Activated naive CD4-positive, alpha-beta T cell treated with anti-CD3 and anti-CD28 coated beads, Interleukin-2, amount 50 U/mL, for 16 hours (primary cell): ENCODE data around the gene CCDC91.

Experiments
- DNase-seq: peaks from one replicate; pipeline ENCODE4 v3.0.0-alpha.2; 2020

The CCDC91 gene

DNA sequence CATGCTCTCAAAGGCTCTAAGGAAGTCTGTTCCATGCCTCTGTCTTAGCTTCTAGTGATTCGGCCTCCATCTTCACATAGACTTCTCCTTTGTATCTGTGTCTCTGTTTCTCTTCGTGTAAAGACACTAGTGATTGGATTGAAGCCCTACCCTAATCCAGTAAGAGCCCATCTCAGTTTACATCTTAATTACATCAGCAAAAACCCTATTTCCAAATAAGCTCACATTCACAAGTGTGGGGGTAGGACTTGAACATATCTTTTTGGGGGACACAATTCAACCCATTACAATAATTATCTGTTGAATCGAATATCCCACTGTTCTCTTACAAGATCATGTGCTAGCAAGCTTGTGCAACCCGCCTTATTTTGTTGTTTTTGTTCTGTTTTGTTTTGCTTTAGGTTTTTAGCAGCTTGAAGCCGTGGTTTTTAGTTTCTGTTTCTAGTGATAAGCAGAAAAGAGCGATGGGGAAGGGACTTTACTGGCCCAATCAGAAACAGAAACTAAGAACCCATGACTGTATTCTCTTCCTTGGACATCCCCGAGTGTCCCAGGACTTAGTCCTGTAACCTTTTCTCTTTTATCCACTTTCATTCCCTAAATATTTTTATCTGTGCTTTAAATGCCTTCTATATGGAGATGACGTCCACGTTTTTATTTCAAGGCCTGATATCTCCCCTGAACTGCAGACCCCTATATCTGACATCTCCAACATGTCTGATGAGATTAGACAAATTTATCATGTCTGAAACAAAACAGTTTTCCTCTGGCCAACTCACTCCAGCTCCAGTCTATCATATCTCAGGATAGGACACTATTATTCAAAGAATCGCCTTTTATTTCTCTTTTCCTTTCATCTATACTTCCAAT is 353.0 kb downstream of the CCDC91 start:
- no peak for DNase-seq

DNA sequence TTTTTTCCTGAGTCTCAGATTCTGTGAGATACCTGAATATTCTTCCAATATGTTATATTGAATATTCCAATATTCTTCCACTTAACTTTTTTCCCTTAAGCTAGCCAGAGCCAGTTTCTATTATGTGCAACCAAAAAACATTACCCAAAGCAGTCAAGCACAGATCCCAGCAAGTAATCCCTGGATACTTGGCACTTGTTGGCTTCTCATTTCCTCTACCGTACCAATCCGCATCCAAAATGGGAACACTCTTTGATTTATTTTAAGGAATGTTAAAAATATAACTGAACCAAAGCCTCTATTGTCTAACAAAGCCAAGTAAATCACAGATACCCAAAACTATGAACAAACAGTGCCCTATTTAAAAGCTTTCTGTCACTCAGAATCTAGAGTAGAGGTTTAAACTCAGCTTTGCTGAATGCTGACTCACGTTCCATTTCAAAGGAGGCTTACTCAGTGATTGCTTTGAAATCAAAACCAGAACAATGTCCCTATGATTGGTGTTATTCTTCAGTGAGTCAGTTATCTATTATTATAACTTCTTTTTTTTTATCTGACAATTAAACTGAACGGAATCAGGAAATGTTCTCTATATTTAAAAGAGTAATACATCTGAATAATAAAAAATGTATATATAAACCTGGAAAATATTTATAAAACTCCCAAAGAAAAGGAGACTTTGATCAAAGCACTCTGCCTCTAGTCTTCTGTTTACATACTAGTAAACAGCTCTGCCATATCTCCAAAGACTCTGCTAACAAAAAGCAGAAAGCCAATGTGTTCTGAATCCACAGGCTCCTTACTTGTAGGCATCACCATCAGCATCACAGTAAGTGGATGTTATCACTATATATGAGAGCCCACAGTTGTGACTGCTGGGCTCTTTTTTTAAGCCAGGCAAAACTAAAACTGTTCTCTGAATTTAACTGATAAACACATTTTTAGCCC is 360.8 kb downstream of the CCDC91 start:
- DNase-seq = no peak

DNA sequence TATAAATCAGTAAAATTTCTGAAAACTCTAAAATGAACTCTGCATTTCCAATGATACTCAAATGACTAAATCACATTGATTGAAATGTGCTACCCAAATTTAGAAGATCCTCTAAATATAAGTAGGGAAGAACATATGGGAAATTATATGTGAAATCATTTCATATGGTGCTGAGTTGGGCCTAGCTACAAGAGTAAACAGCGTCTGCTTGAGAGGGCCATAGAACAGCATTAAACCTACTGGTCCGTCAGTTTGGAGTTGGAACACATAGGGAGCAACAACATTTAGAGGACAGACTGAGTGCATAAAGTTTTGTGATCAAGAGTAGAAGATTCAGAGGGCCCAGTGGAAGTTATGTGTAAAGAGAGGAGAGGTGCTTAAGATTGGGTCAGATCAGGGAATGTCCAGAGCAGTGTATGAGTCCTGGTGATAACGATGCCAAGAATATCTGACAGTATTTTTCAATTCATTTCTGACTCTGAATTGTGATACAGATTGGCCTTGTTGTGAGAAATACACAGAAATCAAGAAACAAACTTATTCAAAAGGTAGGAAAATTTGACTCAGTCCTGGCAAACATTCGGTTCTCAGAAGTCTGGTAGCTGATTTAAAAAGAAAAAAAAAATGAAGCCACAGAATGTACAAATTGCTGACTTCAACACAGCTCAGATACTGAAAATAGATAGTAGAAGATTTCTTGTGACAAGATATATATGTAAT is 362.2 kb downstream of the CCDC91 start:
- no peak for DNase-seq

DNA sequence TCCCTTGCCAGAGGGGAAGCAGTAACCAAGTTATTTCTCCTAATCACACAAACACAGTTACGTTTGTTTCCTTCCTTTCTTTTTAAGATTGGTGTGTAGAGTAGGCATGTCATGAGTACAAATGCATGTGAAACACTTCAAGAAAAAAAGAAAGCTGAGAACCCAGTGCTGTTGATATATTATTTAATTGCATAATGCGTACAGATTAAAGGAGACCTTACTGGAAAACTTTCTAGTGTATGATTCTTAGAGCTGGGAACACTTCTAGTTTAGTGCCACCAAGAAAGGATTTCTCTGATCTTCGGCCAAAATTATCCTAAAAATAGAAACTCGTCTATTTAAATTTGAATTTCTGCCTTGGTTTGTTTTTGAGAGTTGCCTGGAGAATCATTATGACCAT is 365.5 kb downstream of the CCDC91 start:
- DNase-seq = no peak

DNA sequence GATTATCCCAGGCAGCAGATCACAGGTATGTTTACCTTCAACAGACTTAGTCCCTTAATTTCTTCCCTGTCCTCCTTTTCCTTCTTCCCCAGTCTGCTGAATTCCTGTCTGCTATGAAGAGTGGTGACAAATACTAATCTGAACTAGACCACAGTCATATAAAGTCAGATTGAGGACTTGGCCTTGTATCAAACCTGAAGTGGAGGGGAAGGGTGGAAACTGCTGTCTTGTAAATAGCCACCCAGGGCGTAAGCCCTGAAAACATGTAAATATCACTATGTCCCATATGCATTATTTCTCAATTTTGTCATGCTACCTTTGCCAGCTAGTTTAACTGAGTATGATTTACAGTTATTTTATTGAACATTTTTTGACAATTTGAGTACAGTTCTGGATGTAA is 368.0 kb downstream of the CCDC91 start:
- DNase-seq = no peak

DNA sequence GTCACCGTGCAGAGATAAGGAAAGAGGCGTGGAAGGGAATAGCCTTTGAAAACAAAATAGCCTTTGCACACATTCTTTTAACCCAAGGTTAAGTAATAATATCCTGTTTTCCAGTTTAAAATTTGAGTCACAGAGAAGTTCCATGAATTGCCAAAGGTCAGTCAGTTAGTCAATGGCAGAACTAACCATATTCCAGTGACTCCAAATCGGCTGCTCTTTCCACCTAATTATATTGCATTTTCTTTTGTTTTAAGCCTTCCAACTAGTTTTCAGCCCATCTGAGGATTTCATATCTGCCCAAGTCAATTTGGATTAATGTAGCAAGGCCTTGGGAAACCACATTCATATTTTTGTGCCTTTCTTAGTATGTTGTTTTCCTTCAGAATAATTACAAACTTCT is 373.0 kb downstream of the CCDC91 start:
- no peak for DNase-seq

DNA sequence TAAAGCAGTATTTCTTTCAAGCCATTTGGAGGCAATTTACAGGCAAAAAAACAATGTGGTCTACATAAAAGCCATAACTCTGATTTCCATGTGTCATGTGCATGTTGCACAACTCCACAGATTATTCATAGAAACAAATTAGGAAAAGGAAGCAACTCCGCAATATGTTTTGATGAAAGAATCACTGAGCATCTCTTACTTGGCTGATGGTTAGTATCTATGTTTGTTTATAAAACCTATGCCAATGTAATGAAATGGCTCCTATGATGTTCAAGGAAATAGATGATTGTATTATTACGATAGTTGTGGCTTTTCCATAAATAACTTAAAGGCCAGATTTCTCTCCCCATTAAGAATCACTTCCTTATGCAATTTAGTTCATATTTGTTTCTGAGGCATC is 373.7 kb downstream of the CCDC91 start:
- no peak for DNase-seq

DNA sequence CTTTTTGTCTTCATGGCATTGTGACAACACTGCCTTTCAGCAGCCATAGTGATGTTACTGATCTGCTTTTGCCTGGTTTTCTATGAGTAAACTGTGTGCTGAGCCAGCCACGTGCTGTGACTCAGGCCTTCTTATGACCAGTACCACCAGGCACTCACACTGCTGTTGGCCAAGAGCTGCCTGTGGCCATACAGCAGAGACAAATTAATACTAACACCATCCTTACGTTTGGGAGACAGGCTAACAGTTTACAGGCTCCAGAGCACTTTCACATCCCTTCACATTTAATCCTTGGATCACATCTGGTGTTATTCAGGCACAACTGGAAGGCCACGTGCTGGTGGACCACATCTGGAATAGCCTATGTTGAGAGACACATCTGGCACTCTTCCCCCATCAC is 377.9 kb downstream of the CCDC91 start:
- no peak for DNase-seq

DNA sequence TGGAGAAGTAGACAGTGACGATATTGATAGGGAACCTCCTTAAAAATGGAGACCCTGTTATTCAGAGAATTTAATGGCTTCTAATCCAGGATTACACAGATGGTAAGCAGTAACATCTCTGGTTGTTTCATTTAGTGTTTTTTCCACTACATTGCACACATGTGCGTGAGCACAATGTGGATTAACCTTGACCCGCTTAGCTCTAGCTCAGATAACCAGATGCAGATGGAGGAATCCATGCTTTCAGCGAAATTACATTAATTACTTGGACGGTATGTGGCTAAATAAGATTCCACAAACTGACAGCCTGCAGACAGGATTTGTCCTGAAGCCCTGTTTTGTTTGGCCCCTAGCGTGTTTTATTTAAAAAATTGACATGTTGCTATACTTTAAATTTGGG is 378.4 kb downstream of the CCDC91 start:
- no peak for DNase-seq

DNA sequence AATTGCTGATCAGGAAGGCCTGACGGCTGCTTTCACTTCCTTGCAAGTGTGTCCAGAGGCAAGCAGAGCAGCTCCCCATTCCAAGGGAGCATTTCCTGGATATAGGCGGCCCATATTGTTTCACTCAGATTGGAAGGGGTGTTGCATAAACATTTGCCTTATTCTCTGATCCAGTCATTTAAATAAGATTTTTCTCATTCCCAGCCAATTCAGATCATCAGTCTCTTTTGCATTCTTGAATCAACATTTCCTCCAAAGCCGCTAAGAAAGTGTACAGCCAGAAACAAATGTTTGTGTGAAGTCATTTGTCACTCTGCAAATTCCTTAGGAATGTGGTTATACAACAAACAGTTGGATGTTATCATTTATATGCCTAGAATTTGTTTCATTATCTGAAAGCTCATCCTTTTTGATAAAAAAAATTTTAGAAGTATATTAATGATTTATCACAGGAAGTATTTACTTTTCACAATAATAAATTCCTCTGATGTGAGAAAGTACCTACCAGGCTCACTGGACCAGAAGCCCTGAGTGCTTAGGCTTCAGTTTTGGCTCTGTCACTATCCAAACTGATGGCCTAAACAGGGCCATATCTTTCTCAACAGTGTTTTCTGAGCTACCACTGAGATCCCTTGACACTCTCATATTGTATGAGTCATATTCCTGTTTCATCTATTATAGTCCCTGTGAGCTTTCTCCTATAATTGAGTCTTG is 379.6 kb downstream of the CCDC91 start:
- DNase-seq = no peak

DNA sequence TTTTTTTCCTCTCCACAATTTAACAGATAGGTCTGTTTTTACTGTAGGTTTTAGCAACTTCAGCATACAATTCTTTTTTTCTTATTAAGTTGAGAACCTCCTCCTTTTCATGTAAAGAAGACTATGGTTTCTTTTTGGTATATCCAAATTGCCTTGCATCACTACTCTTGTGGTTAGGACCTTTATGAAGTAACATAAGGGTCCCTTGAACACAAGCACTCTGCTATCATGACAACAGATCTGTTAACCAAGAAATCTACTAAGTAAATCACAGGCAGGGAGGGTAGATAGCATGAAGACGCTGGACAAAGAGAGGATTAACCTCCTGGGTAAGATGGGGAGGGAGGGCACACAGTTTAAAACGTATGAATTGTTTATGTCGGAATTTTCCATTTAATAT is 380.6 kb downstream of the CCDC91 start:
- no peak for DNase-seq

DNA sequence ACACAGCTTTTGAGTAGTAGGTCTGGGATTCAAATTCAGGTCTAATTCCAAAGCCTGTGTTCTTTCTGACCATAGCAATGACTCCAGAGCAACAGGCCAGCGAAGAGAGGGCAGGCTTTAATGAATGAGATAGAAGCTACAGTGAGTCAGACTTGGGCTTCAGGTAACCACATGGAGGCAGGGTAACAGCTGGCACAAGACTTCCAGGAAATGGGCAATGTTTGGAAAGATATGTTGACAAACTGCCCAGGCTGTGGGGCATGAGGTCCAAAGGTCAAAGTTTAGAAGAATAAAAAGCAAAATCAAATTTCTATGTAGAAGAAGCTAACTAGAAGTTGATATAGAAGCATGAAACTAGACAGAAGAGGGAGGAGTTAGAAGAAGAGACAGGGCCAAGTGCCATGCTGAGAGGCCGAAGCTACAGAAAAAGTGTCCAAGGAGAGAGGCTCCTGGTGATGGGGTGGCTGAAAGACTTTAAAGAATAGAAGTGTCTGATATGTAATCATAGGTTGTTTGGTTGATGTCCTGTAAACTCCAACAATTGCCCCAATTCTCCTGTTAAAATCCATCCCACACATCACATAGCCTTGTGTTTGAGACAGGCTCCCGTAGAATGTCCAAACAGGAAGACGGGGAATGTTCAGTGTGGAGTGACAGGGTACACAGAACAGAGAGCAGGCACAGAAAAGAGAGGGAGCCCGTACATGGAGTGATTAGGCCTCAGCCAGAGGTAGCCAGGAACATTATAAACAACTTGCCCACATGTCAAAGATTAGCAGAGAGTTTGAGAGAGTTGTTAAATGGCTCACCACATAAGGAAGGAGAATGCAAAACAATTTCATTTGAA is 384.7 kb downstream of the CCDC91 start:
- DNase-seq = no peak

DNA sequence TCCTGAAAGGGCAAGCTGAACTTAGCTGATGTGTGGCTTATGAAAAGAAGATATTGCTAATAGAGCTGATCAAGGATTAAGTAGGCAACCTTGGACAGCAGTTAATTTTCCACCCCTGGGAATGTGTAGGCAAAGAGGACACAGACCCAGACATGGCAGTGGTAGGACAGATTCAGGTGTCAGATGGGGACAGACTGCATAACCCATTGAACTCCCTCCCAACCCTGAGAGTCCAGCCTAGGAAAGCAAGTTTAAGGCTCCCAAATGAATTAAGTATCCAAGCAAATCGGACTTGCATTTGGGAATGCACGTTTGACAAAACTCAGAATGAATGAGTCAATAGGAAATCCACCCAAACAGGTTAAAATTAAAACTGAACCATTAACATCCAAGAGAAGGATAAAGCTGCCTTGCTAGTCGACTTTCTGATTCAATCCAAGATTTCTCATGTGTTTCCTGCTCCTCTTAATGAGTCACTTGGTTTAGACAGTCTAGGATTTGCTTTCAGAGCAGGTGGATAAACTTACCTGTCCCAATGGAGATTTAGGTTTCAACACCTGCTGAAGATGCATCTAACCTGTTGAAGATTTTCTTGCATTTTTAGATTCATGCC is 385.4 kb downstream of the CCDC91 start:
- no peak for DNase-seq

DNA sequence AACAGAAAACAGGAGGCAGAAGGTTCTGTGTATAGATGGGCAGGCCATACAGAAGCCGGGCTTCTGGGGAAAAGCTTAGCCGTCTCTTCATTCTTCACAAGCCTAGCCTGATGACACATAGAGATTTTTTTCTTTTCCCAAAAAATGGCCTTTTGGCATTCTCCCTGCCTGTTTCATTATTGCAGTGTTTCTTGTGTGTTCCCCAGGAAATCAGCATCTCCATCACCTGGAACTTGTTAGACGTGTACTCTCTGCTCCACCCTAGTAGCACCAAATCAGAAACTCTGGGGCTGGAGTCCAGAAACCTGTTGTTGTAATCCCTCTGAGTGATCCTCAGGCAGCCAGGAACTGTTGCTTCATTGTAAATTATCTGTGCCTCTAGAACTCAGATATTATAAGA is 388.1 kb downstream of the CCDC91 start:
- no peak for DNase-seq

DNA sequence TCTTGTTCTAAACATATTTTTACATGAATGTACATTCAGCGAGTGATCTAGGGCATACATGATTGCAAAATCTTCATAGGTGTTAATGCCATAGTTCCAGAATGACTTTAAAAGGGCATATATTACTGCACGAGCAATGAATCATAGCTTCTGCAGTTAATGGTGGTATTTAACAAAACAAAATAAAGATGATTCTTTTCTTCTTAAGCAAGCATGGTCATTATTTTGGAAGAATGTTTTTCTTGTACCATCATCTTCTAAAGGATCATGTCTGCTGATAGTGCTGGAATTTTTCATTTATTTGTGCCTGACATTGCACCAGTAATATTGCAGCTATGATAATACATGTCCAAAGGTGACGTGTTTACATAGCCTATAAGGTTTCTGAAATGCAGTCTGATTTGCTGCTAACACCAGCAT is 388.6 kb downstream of the CCDC91 start:
- no peak for DNase-seq

DNA sequence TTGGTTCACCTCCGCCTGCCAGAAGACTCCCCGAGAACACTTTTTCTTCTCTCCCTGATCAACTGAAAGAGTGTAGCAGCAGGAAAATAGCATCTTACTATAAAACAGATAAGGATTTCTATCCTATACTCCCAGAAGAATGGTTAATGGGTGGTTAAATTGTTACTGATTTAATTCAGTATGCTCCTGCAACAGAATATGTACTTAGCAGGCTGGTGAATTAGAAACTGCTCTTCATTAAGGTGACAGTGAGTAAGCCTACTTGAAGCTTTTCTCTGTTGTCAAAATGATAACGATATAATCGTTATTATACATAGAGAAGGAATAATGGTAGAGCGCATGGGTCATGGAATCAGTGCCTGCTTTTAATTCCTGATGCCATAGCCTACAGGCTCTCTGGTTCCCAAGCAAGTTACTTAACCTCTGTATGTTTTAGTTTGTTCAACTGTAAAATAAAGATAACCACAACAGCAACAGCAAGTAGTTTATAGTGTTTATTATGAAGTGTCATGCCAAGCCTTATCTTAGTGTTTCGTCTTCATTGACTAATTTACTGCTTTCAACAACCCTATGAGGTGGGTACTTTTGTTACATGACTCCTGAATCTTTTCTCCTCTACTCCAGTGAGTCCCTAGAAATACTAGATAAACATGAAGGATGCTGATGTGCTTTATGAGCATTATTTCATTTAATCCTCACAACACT is 392.6 kb downstream of the CCDC91 start:
- no peak for DNase-seq

DNA sequence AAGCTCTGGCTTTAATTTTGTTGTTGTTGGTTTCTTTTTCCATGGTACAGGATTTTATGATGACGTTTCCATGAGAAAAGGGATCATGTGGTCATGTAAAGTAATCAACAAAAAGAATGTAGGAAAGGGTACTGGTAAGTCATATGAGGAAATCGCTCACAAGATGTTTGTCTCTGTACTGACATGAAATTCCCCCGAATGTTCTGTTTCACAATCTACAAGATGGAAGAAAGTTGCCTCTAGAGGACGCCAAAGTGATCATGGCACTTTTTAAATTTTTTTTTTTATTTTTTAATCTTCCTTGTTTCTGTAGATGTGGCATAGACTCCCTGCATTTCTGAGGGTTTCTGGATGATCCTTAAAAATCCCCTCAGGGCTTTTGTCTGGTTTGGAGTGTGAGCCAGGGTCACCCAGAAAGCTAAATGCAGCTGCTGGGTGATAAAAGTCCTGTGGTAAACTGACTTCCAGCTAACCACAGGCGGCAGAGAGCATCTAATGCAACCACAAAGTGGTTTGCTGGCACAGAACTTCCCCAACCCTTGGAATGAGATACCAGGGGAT is 393.5 kb downstream of the CCDC91 start:
- no peak for DNase-seq

DNA sequence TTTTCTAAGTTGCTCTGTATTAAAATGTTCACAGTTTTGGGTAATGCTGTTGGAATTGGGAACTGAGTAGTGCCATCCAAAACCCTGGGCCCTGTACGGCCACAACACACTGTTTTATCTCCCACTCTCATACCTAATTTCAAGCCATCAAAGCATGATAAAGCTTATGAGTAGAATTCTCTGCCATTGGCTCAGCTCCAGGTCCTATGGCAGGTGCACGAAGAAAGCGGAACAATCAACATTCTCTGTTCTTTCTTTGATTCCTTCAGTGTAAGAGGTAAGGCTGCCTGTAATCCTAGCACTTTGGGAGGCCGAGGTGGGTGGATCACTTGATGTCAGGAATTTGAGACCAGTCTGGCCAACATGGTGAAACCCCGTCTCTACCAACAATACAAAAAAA is 394.9 kb downstream of the CCDC91 start:
- no peak for DNase-seq

DNA sequence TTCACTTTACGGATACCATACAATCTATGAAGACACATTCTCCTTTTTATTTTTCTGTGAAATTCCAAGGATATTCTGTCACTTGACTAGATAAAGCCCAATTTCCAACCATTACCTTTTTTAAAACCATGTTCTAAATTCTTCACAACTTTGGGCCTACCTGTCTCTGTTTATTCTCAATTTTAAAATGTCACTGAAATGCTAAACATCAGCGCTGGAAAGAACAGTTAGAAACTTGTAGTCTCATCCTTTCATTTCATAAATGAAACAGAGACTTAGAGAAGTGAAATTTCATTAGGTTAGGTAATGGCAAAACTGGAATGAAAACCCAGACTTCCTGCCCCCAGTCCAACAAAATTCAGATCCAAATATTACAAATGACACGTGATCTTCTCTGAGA is 396.2 kb downstream of the CCDC91 start:
- no peak for DNase-seq

DNA sequence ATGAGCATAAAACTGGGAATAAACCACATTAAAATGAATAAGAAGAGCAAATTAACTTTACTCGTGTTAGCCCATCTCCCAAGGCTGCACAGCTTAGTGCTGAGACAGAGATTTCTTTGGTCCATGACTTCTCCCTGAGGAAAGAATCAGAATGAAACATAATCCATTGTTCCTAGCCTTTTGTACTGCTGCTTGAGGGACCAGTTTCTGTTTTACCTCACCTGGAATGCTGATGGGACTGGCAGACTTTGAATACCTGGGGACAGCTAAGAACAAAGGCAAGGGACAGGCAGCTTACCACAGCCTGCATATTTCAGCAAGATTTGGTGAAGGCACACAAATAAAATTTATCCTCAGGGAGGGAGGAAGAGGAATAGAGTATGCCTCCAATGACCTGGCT is 401.6 kb downstream of the CCDC91 start:
- DNase-seq = no peak
